H1 (cell line): ENCODE results near the gene UBC.

Experiments used
- CHD1 ChIP-seq: IDR thresholded peaks from 2 replicates; pipeline ENCODE4 v1.6.1; 2012; ENCODE audit warnings: low read depth, low read length, improper control_type of control experiment
- GABPA ChIP-seq: IDR thresholded peaks from 2 replicates; pipeline ENCODE4 v1.6.1; 2011; ENCODE audit warnings: mild to moderate bottlenecking, low read length, moderate library complexity, borderline replicate concordance; ENCODE audit not compliant: insufficient read depth
- HDAC6 ChIP-seq: IDR thresholded peaks from one replicate; pipeline ENCODE4 v1.7.1; 2012; ENCODE audit warnings: low read depth, mild to moderate bottlenecking, inconsistent platforms, low read length, moderate library complexity
- JUND ChIP-seq: IDR thresholded peaks from 2 replicates; pipeline ENCODE4 v1.6.1; 2011; ENCODE audit warnings: mild to moderate bottlenecking, improper control_type of control experiment, low read length
- MAFK ChIP-seq: IDR thresholded peaks from 2 replicates; pipeline ENCODE4 v1.6.1; 2012; ENCODE audit warnings: low read depth, mild to moderate bottlenecking, improper control_type of control experiment, low read length
- POLR2A ChIP-seq, 2 experiments: IDR thresholded peaks; 1 replicate in 1 of 2; 2 replicates in 1 of 2; pipeline ENCODE4 v1.6.1; 2011; ENCODE audit warnings: low read depth in 2 of 2, low read length in 2 of 2, mild to moderate bottlenecking in 2 of 2; ENCODE audit errors: control extremely low read depth in 1 of 2
- POLR2AphosphoS5 ChIP-seq: IDR thresholded peaks from 2 replicates; pipeline ENCODE4 v1.6.1; 2011; ENCODE audit warnings: low read depth, low read length
- SIX5 ChIP-seq: IDR thresholded peaks from 2 replicates; pipeline ENCODE4 v1.6.1; 2011; ENCODE audit warnings: mild to moderate bottlenecking, low read depth, low read length
- SRF ChIP-seq: IDR thresholded peaks from 2 replicates; pipeline ENCODE4 v1.6.1; 2011; ENCODE audit warnings: mild to moderate bottlenecking, low read depth, low read length, moderate library complexity
- TAF1 ChIP-seq: IDR thresholded peaks from 2 replicates; pipeline ENCODE4 v1.6.1; 2011; ENCODE audit warnings: mild to moderate bottlenecking, low read depth, low read length
- TBP ChIP-seq: IDR thresholded peaks from 2 replicates; pipeline ENCODE4 v1.6.1; 2011; ENCODE audit warnings: low read depth, low read length, improper control_type of control experiment
- TF ChIP-seq, protein P1 (sequence below), 3 experiments: IDR thresholded peaks; 1 replicate in 2 of 3; 2 replicates in 1 of 3; pipeline versions ENCODE4 v1.5.1 to v1.6.1; 2011; ENCODE audit warnings: low read length in 3 of 3, mild to moderate bottlenecking in 3 of 3, inconsistent platforms in 2 of 3, low read depth in 1 of 3, moderate library complexity in 1 of 3; ENCODE audit not compliant: insufficient read depth in 1 of 3; ENCODE audit errors: control extremely low read depth in 1 of 3
- TF ChIP-seq, protein P2 (sequence below): IDR thresholded peaks from 2 replicates; pipeline ENCODE4 v1.6.1; 2011; ENCODE audit warnings: low read length, improper control_type of control experiment

- TF ChIP-seq, protein P1, sequence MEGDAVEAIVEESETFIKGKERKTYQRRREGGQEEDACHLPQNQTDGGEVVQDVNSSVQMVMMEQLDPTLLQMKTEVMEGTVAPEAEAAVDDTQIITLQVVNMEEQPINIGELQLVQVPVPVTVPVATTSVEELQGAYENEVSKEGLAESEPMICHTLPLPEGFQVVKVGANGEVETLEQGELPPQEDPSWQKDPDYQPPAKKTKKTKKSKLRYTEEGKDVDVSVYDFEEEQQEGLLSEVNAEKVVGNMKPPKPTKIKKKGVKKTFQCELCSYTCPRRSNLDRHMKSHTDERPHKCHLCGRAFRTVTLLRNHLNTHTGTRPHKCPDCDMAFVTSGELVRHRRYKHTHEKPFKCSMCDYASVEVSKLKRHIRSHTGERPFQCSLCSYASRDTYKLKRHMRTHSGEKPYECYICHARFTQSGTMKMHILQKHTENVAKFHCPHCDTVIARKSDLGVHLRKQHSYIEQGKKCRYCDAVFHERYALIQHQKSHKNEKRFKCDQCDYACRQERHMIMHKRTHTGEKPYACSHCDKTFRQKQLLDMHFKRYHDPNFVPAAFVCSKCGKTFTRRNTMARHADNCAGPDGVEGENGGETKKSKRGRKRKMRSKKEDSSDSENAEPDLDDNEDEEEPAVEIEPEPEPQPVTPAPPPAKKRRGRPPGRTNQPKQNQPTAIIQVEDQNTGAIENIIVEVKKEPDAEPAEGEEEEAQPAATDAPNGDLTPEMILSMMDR (IDR thresholded peaks at IDR 0.05; ENCODE audit: control extremely low read depth in 1 of 3, insufficient read depth in 1 of 3, low read depth in 1 of 3, low read length in 3 of 3) = no peak
- peak; percentile 93 for TF ChIP-seq MAFK
- TF ChIP-seq JUND = peak; percentile 100
- TF ChIP-seq, protein P2, sequence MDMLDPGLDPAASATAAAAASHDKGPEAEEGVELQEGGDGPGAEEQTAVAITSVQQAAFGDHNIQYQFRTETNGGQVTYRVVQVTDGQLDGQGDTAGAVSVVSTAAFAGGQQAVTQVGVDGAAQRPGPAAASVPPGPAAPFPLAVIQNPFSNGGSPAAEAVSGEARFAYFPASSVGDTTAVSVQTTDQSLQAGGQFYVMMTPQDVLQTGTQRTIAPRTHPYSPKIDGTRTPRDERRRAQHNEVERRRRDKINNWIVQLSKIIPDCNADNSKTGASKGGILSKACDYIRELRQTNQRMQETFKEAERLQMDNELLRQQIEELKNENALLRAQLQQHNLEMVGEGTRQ = no peak
- peak; percentile 61; the same call in 1 of the 2 replicates for TF ChIP-seq SRF
- peak; percentile 89 for TF ChIP-seq TBP
- no peak for TF ChIP-seq CHD1
- peak in 1 of 2 experiments; percentile 67; a peak in 2 of 3 replicates for TF ChIP-seq POLR2A (IDR thresholded peaks at IDR 0.05; ENCODE audit: control extremely low read depth in 1 of 2, low read depth in 2 of 2, low read length in 2 of 2)
- TF ChIP-seq POLR2AphosphoS5 = peak; percentile 75
- no peak for TF ChIP-seq SIX5
- TF ChIP-seq TAF1 = peak; percentile 80
- no peak for TF ChIP-seq HDAC6
- 0 out of 2 replicates have a peak, but pooled peaks have one; percentile 33 for TF ChIP-seq GABPA
These were observed 2.8 kb upstream of the UBC start for GRCh38 chr12:124917135-124917840.
